SK-N-SH (cell line): ENCODE data around the gene SLC25A42. TPM values are rescaled to one million over a fixed set of nuclear protein-coding genes. Genes with fewer than 3 reads are reported as not detected.
"Not testable (repeated sequence)": the region's sequence is repeated elsewhere in the genome, so short reads cannot be mapped to it uniquely, and the experiment has no call there.

ENCODE experiments used
- CTCF ChIA-PET: fragments of 300-600, 350-600 bp; formaldehyde crosslinking; extraction: SDS; loops from one replicate; lab custom pipeline; 2021; lab: Yijun Ruan, JAX
- POLR2A ChIA-PET: fragments of 350-600 bp; sonication (Branson Sonifier 250); formaldehyde crosslinking; extraction: SDS; loops from one replicate; lab custom pipeline; 2020; ENCODE audit warnings: antibody characterized with exemption, inconsistent platforms; lab: Yijun Ruan, JAX
- DNase-seq: peaks from one replicate; pipeline ENCODE4 v3.0.0; 2012
- H2AFZ ChIP-seq: fragments of 200-600 bp; sonication (generic); 2 replicates; pipeline ENCODE4 v1.8.1; 2016; ENCODE audit warnings: antibody characterized with exemption, mild to moderate bottlenecking, low read depth
- H3F3A ChIP-seq: fragments of 200-600 bp; sonication (generic); replicated peaks from 2 replicates; pipeline ENCODE3; 2016; ENCODE audit warnings: antibody characterized with exemption, mild to moderate bottlenecking; ENCODE audit not compliant: insufficient read depth
- H3K27ac ChIP-seq, 2 experiments: fragments of 200-500 bp in 1 of 2; fragments of 200-600 bp in 1 of 2; sonication (Bioruptor generic) in 1 of 2; sonication (generic), shearing (Covaris generic) in 1 of 2; 2 replicates each; pipeline versions ENCODE4 v1.5.1 to v1.6.1; 2014 to 2016; ENCODE audit warnings: low read depth in 2 of 2, inconsistent platforms in 1 of 2, low read length in 1 of 2, mild to moderate bottlenecking in 1 of 2, mixed read lengths in 1 of 2
- H3K27me3 ChIP-seq: fragments of 200-600 bp; sonication (generic), shearing (Covaris generic); 2 replicates; pipeline ENCODE4 v1.6.1; 2016; ENCODE audit warnings: mixed run types; ENCODE audit not compliant: insufficient read depth
- H3K36me3 ChIP-seq, 2 experiments: fragments of 200-500 bp in 1 of 2; fragments of 200-600 bp in 1 of 2; sonication (Bioruptor generic) in 1 of 2; sonication (generic) in 1 of 2; replicated peaks in 1 of 2; 2 replicates each; pipeline versions ENCODE3 to v1.5.1; 2014 to 2016; ENCODE audit warnings: low read length in 1 of 2, mild to moderate bottlenecking in 1 of 2; ENCODE audit not compliant: insufficient read depth in 2 of 2, control insufficient read depth in 1 of 2
- H3K4me1 ChIP-seq, 2 experiments: fragments of 200-500 bp in 1 of 2; fragments of 200-600 bp in 1 of 2; sonication (Bioruptor generic) in 1 of 2; sonication (generic), shearing (Covaris generic) in 1 of 2; 2 replicates each; pipeline versions ENCODE4 v1.5.1 to v1.6.1; 2014 to 2016; ENCODE audit warnings: low read depth in 1 of 2, low read length in 1 of 2, mixed run types in 1 of 2; ENCODE audit not compliant: insufficient read depth in 2 of 2, control insufficient read depth in 1 of 2
- H3K4me2 ChIP-seq: fragments of 200-600 bp; sonication (generic), shearing (Covaris generic); 2 replicates; pipeline ENCODE4 v1.6.1; 2017; ENCODE audit warnings: mixed run types
- H3K4me3 ChIP-seq, 2 experiments: fragments of 200-500 bp in 1 of 2; fragments of 200-600 bp in 1 of 2; sonication (Bioruptor generic) in 1 of 2; sonication (generic), shearing (Covaris generic) in 1 of 2; 2 replicates each; pipeline versions ENCODE4 v1.5.1 to v1.8.1; 2014 to 2016; ENCODE audit warnings: low read depth in 2 of 2, inconsistent platforms in 1 of 2, low read length in 1 of 2, mild to moderate bottlenecking in 1 of 2, mixed read lengths in 1 of 2, moderate library complexity in 1 of 2
- H3K79me2 ChIP-seq: fragments of 200-600 bp; sonication (generic); 2 replicates; pipeline ENCODE4 v1.8.1; 2017; ENCODE audit warnings: mild to moderate bottlenecking; ENCODE audit not compliant: insufficient read depth
- H3K9ac ChIP-seq: fragments of 200-600 bp; sonication (generic); 2 replicates; pipeline ENCODE4 v1.6.1; 2017; ENCODE audit warnings: mixed run types
- H3K9me2 ChIP-seq: fragments of 200-600 bp; sonication (generic); 2 replicates; pipeline ENCODE4 v1.6.1; 2017; ENCODE audit warnings: mixed run types
- H3K9me3 ChIP-seq: fragments of 200-600 bp; sonication (generic); 2 replicates; pipeline ENCODE4 v1.6.1; 2017; ENCODE audit warnings: mixed run types, mild to moderate bottlenecking, moderate library complexity
- H4K20me1 ChIP-seq: fragments of 200-600 bp; sonication (generic); 2 replicates; pipeline ENCODE4 v1.6.1; 2017; ENCODE audit warnings: mild to moderate bottlenecking, mixed run types; ENCODE audit not compliant: insufficient read depth
- CHD2 ChIP-seq: fragments of 150-350 bp; IDR thresholded peaks from 2 replicates; pipeline ENCODE4 v1.6.1; 2018; ENCODE audit warnings: low read length; ENCODE audit not compliant: partially characterized antibody
- FOSL2 ChIP-seq: IDR thresholded peaks from 2 replicates; pipeline ENCODE4 v1.4.0; 2012; ENCODE audit warnings: low read depth, mild to moderate bottlenecking, moderate library complexity, borderline replicate concordance
- GABPA ChIP-seq: IDR thresholded peaks from 2 replicates; pipeline ENCODE4 v1.4.0; 2012; ENCODE audit warnings: low read depth, mild to moderate bottlenecking
- GATA2 ChIP-seq: sonication (generic); formaldehyde crosslinking; IDR thresholded peaks from 2 replicates; pipeline ENCODE4 v1.5.0; 2020; ENCODE audit warnings: mild to moderate bottlenecking, missing genetic modification reagents
- MAX ChIP-seq: IDR thresholded peaks from 2 replicates; pipeline ENCODE4 v1.4.0; 2012; ENCODE audit warnings: low read depth
- MXI1 ChIP-seq: IDR thresholded peaks from 2 replicates; pipeline ENCODE4 v1.6.1; 2012; ENCODE audit warnings: mild to moderate bottlenecking, low read depth, low read length, improper control_type of control experiment
- NFIC ChIP-seq: IDR thresholded peaks from 2 replicates; pipeline ENCODE4 v1.4.0; 2012; ENCODE audit warnings: borderline replicate concordance
- NRF1 ChIP-seq: IDR thresholded peaks from 2 replicates; pipeline ENCODE4 v1.6.1; 2012; ENCODE audit warnings: low read depth, mild to moderate bottlenecking, low read length
- RXRA ChIP-seq: IDR thresholded peaks from 2 replicates; pipeline ENCODE4 v1.4.0; 2012; ENCODE audit warnings: low read depth, mild to moderate bottlenecking, borderline replicate concordance
- SIN3A ChIP-seq: IDR thresholded peaks from 2 replicates; pipeline ENCODE4 v1.6.1; 2012; ENCODE audit warnings: low read depth, mild to moderate bottlenecking, low read length, moderate library complexity, borderline replicate concordance
- TAF1 ChIP-seq: IDR thresholded peaks from 2 replicates; pipeline ENCODE4 v1.6.1; 2012; ENCODE audit warnings: low read depth, mild to moderate bottlenecking, low read length, moderate library complexity, borderline replicate concordance
- USF1 ChIP-seq: IDR thresholded peaks from 2 replicates; pipeline ENCODE4 v1.4.0; 2012; ENCODE audit warnings: low read depth, borderline replicate concordance
- YY1 ChIP-seq: IDR thresholded peaks from 2 replicates; pipeline ENCODE4 v1.4.0; 2012; ENCODE audit warnings: low read depth, mild to moderate bottlenecking
- ZBTB33 ChIP-seq: IDR thresholded peaks from 2 replicates; pipeline ENCODE4 v1.4.0; 2012; ENCODE audit warnings: low read depth, borderline replicate concordance
- WGBS: methylation state at CpG from one replicate; pipeline ENCODE4 v1.1.6; 2017; ENCODE audit warnings: low lambda C conversion rate; 5-methylcytosine and 5-hydroxymethylcytosine counted together
- polyA plus RNA-seq, 3 experiments: library from polyadenylated mRNA; depleted of rRNA; stranded (reverse); fragments of >200 nt; gene quantifications; 2 replicates each; pipeline ENCODE4 v1.2.3, GENCODE V29; 2012

The SLC25A42 gene
- polyA plus RNA-seq, 1 of the 3 experiments (the other 2 are of a cell fraction): 6.1 TPM

GRCh38 chr19:19134687-19135158, 70.9 kb downstream of the SLC25A42 start:
- WGBS: 82% methylated on average over 16 of the region's 21 CpGs
- CTCF ChIA-PET: interaction anchor here (0.6 to 3.0 kb wide), 5 partner anchors 11 to 40 kb away, joined by 3 to 16 read pairs (median 4); no protein-coding TSS in a partner anchor
- TF ChIP-seq NRF1: no peak
- no peak for TF ChIP-seq GATA2 (CRISPR knock-in tag)
- no peak for TF ChIP-seq TAF1
- TF ChIP-seq NFIC: no peak
- TF ChIP-seq SIN3A: no peak
- no peak for TF ChIP-seq RXRA
- TF ChIP-seq, all 33 proteins: peak for 0
- Histone ChIP-seq H3K36me3 (no peaks in the 10 kb centered on the region), H3K27ac (no peak overlapping the region), H3K4me1 (peaks cover 0 to 8% of the 10 kb centered on the region in 2 experiments; a peak in 2 of 4 replicates), H4K20me1 (no peaks in the 10 kb centered on the region), H3K9me3 (no peaks in the 10 kb centered on the region), H3K27me3 (no peaks in the 10 kb centered on the region), H3K9ac (no peak overlapping the region), H3K4me3 (no peak overlapping the region), H3K4me2 (no peak overlapping the region), H2AFZ (no peak overlapping the region), H3K9me2 (no peaks in the 10 kb centered on the region), H3F3A (peaks cover 3% of the 10 kb centered on the region), H3K79me2 (peaks cover 8% of the 10 kb centered on the region; the same call in 1 of the 2 replicates)
- DNase-seq: peak; percentile 32
- POLR2A ChIA-PET: interaction anchor here (0.6 kb wide), 1 partner anchor 9 kb away, joined by 3 read pairs; no protein-coding TSS in a partner anchor

GRCh38 chr19:19135713-19136112, 71.9 kb downstream of the SLC25A42 start:
- H3K4me2 ChIP-seq, DNase-seq, H3K27ac ChIP-seq, H3K4me3 ChIP-seq, POLR2A ChIA-PET, H4K20me1 ChIP-seq, H3K79me2 ChIP-seq, H3K27me3 ChIP-seq, H3K9me3 ChIP-seq, H3K4me1 ChIP-seq, H3K36me3 ChIP-seq, H3K9ac ChIP-seq, H2AFZ ChIP-seq, H3K9me2 ChIP-seq: not testable (repeated sequence)
- 86% methylated on average over 6 of the region's 6 CpGs for WGBS
- CTCF ChIA-PET: interaction anchor here (2.2 to 3.0 kb wide), 2 partner anchors 10 to 20 kb away, joined by 4 to 16 read pairs; no protein-coding TSS in a partner anchor
- H3F3A ChIP-seq: peaks cover 11% of the 10 kb centered on the region

GRCh38 chr19:19137556-19138108, 73.8 kb downstream of the SLC25A42 start:
- H3K27ac ChIP-seq: peak overlapping the region; percentile 48 to 51; a peak in 2 of 4 replicates
- H3K79me2 ChIP-seq: peaks cover 8% of the 10 kb centered on the region; the same call in 1 of the 2 replicates
- ChIA-PET POLR2A (no interaction called here), CTCF (interaction anchor here (1.4 to 3.0 kb wide), 2 partner anchors 9 to 37 kb away, joined by 3 to 16 read pairs; no protein-coding TSS in a partner anchor)
- H3K36me3 ChIP-seq: no peaks in the 10 kb centered on the region
- H3K9me2 ChIP-seq: no peaks in the 10 kb centered on the region
- peak overlapping the region; percentile 98 for H3K4me2 ChIP-seq
- peak overlapping the region; percentile 83 for H3K9ac ChIP-seq
- peaks cover 11% of the 10 kb centered on the region for H3F3A ChIP-seq
- peak overlapping the region; percentile 94 for H2AFZ ChIP-seq
- peaks cover 0 to 8% of the 10 kb centered on the region in 2 experiments; a peak in 2 of 4 replicates for H3K4me1 ChIP-seq
- TF ChIP-seq USF1 (no peak), NFIC (no peak), MAX (no peak), FOSL2 (no peak), RXRA (no peak), MXI1 (no peak), GABPA (no peak), CHD2 (no peak), YY1 (no peak), SIN3A (no peak), NRF1 (no peak), ZBTB33 (no peak)
- H3K9me3 ChIP-seq: no peaks in the 10 kb centered on the region
- H3K27me3 ChIP-seq: no peaks in the 10 kb centered on the region
- H3K4me3 ChIP-seq: peak overlapping the region; percentile 68 to 89
- DNase-seq: peak; percentile 54
- 21% methylated on average over 12 of the region's 25 CpGs for WGBS
- no peaks in the 10 kb centered on the region for H4K20me1 ChIP-seq
